Omental fat pad (tissue), 4 donors: ENCODE results near the gene SARNP. TPM values are rescaled to one million over a fixed set of nuclear protein-coding genes. Genes with fewer than 3 reads are reported as not detected.
A peak's percentile ranks its signal among the peaks of the same experiment; 100 is the strongest.

Experiments
- ATAC-seq: fragments of 150-250 bp; one replicate; pipeline ENCODE4 v1.9.1; 2016; ENCODE audit warnings: mild to moderate bottlenecking, moderate library complexity; ENCODE audit not compliant: low FRiP score
- DNase-seq: peaks from one replicate; pipeline ENCODE4 v3.0.0-alpha.2; 2019; ENCODE audit warnings: low spot score
- CTCF ChIP-seq, 3 donors: fragments of 450-650 bp; IDR thresholded peaks; one replicate each; pipeline ENCODE4 v1.5.1; 2016 to 2017; ENCODE audit warnings: antibody characterized with exemption in 3 of 3, mild to moderate bottlenecking in 3 of 3, moderate library complexity in 2 of 3
- total RNA-seq, 4 donors: library from RNA; depleted of rRNA; stranded (reverse); fragments of >200 nt; gene quantifications; one replicate each; pipeline ENCODE4 v1.1.0, GENCODE V29; 2016

SARNP gene
- total RNA-seq, 4 donors from 2014 or later = 43.8 to 62.7 (median 52.5) TPM

DNA sequence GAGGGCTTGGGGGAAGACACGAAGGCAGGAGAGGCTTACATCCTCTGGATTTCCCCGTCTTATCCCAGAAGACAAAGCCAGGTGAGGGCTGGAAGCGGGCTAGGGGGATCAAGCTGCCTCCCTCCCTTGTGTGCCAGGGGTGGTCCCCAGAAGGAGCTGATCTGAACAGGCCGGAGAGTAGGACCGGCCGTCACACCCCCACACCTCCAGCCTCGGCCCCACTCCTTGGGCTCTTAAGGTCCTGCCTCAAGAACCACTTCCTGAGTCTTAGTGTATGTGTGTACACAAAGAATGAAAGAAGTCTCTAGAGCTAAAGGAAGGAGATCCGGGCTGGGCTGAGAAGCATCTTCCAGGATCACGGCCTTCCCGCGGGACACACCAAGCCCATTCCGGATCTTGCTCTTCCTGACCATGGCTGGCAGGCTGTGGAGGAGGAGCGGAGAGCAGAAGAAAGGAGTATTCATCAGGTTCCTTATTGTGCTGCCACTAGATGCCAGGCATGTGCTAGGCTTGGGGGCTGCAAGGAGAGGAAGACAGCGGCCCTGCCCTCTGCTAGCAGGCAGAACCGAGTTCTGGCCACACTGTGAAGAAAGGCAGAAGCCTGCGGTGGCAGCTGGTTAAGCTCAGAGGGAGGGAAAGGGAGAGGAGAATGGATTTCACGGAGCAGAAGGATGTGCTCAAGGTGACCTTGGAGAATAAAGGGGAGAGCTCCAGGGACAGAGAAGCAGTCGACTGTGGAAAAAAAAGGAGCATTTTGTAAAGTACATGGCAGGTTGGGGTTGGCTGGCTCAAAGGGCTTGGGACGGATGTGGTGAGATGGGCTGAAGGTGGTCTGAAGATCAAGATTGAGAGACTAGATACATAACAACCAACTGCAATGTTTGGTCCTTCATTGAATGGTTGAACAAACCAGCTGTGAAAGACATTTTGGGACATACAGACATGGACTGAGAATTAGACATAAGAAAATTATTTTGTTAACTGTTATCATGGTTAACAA lies 87.4 kb downstream of the SARNP start:
- TF ChIP-seq CTCF (IDR thresholded peaks at IDR 0.05) = no peak
- ATAC-seq (peak; percentile 26), DNase-seq (no peak)

GRCh38 chr12:55728939-55729818 lies 88.3 kb downstream of the SARNP start, which contains the start of gene CD63:
Gene CD63, minus strand, starts transcription at chr12:55729009. Its CDS starts 668 bp downstream, at chr12:55728341.
- DNase-seq (peak; percentile 80), ATAC-seq (peak; percentile 82)
- TF ChIP-seq CTCF (IDR thresholded peaks at IDR 0.05) = no peak

- TF ChIP-seq CTCF (IDR thresholded peaks at IDR 0.05) = no peak
- DNase-seq = no peak
- ATAC-seq = no peak
Measured at GRCh38 chr12:55728186-55728938, 89.2 kb downstream of the SARNP start.

DNA sequence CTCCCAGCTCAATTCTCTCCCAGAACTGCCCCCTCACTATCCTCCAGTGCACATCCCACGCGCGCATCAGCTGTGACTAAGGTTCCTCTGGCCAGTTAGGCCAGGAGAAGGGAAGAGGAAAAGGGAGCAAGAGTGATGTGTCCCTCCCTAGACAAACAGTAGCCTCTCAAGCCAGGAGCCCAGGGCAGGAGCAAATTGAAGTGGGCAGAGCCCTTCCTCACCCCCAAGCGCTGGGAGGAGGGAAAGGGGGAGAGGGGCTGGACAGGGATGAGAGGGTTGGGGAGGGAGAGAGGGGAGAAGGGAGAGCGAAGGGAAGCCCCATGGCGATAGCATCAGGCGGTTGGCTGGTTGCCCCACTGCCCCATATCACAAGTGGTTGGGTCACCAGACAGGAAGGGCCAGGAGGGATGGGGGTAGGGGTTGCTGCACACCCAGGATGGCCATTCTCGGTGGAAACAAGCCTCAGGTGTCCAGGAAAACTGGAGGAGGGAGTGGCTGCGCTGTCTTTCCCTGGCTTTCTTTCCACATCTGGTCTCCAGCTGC lies 89.8 kb downstream of the SARNP start:
- ATAC-seq (peak; percentile 41), DNase-seq (peak; percentile 63)
- TF ChIP-seq CTCF (IDR thresholded peaks at IDR 0.05) = no peak

- ATAC-seq (no peak), DNase-seq (no peak)
- no peak for TF ChIP-seq CTCF (IDR thresholded peaks at IDR 0.05)
Measured at GRCh38 chr12:55726971-55727370, 90.6 kb downstream of the SARNP start.

GRCh38 chr12:55725556-55725955 lies 92.0 kb downstream of the SARNP start:
- no peak for DNase-seq
- no peak for ATAC-seq
- TF ChIP-seq CTCF (IDR thresholded peaks at IDR 0.05) = no peak
